Measurements from ENCODE around the gene PHYKPL.

- TF ChIP-seq ARNT (IDR thresholded peaks at IDR 0.05) (no peak), ESRRA (CRISPR knock-in tag; IDR thresholded peaks at IDR 0.05; ENCODE audit: low read depth) (no peak), MAFK (conservative IDR thresholded peaks at IDR 0.05 in 1 of 2, IDR thresholded peaks at IDR 0.05 in 1 of 2; ENCODE audit: low read length in 2 of 2) (no peak), HOMEZ (CRISPR knock-in tag; IDR thresholded peaks at IDR 0.05; ENCODE audit: low read depth) (no peak)
These were observed 7.7 kb upstream of the PHYKPL start for GRCh38 chr5:178240341-178240741.
